Stimulated activated CD4-positive, alpha-beta T cell treated with anti-CD3 and anti-CD28 coated beads, Interleukin-1b, Interleukin-23, amount 100 ng/mL, for 24 hours (primary cell): ENCODE measurements around the gene MAGI3.

Source experiments
- DNase-seq, 4 experiments: peaks; one replicate each; pipeline ENCODE4 v3.0.0-alpha.2; 2020; ENCODE audit warnings: low read depth in 4 of 4, low spot score in 1 of 4

The MAGI3 gene

DNA sequence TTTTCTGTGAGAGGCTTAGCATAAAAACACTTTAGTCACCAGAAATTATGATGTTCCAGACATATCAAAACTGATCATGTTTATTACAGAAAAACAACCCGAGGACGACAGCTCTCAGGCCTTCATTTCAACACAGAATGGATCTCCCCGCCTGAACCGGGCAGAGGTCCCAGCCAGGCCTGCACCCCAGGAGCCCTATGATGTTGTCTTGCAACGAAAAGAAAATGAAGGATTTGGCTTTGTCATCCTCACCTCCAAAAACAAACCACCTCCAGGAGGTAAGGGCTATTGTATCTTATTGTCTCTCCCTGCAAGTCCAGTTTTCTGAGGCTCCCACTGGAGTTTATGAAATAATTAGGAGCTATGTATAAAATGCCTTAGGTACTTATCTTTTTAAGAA, 263.4 kb downstream of the MAGI3 start:
- no peak for DNase-seq

DNA sequence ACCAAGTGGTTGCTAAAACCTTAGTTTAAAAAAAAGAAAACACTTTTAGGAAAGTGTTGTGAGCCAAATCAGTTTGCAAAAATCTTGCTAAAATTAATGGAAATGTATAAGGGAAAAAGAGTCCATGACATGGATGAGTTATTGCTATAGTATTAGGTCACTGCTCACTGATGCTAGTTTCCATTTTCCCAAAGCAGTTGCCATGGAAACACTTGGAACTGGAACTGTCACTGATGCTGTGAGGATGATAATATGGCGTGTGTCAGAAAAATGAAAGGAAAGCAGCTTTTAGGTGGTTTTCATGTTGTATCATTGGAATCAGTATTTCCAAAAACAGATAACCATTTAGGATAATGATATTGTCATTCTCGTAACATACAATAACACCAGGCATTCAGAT, 264.6 kb downstream of the MAGI3 start:
- no peak for DNase-seq

DNA sequence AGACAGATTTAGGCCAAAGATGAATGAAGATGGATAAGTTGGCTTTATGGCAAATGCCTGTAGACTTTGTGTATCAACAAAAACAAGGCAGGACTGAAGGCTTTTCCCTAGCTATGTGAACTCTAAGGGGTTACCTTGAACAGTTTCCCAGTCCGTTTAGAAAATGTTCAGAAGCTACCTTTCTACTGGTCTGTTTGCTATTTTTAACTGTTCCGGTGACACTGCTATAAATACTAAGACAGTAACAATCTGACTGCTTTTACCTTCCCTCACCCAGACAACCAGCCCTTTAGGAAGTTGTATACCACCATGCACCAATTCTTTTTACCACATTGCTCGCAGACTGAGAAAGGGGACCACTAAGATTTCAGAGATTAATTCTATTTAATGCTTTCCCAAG, 266.8 kb downstream of the MAGI3 start:
- DNase-seq = no peak

DNA sequence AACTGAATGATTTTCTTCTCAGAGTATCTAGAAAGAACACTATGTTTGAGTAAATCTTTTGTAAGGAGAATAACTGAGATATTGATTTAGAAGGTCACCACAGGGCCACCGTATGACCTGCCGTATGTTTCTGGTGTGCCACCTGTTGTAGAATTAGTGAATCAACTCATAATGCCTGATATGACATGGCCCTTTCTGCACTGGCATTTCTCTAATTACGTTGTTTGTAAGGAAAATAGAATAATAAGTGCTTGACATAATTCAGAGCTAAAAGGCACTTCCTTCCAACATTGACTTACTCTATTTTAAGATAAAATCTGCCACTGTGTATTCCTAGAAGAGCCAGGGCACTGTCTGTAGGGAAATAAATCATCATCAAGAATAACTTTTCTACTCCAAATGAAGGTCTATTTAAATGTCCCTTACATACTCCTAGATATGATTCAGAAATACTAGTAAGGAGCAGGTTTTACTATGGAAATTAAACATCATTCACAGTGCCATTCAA, 267.3 kb downstream of the MAGI3 start:
- no peak for DNase-seq

DNA sequence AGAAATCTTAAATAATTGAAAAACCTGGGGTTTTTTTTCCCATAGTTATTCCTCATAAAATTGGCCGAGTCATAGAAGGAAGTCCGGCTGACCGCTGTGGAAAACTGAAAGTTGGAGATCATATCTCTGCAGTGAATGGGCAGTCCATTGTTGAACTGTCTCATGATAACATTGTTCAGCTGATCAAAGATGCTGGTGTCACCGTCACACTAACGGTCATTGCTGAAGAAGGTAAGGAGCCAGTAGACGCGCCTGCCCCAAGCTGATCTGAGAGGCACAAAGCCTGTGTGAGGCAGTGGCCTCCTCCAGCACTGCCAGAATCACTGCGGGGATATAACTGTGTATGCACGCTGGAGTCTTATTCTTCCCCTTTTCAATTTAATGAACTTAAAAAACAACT, 268.7 kb downstream of the MAGI3 start:
- no peak for DNase-seq

DNA sequence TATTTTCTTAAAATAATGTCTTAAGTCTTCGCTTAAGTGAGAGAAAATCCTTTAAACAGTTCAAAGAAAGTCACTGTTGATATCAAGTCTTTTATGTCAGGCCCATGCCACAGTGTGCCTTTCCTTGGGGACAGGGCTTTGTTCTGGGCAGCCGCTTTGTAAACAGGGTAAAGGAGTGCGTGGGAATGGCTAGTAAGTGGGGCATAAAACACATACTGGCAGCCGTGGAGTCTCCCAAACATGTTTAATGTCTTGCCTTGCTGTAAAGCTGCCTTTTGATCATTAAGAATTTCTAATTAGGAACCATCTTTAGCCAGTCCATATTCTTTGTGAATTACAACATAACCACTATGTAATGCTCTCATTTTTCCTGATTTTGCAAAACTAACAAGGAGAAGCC, 269.2 kb downstream of the MAGI3 start:
- DNase-seq = no peak

DNA sequence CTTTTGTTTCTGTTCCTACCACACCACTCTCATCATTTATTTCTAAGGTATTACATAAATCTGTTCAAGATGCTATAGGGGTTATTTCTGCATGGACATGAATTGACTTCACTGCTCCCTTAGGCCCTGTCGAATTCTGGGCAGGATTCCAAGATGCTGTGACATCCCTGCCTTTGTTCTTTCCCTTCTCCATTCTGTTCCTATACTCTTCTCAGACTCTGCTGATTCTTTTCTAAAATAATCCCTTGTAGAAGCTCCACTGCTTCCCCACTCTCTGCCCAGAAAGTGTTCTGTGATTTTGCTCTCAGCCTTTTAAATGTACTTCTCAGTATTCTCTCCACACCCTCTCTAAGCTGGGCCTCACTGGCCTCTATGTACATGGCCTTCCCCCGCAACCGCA, 269.8 kb downstream of the MAGI3 start:
- no peak for DNase-seq

DNA sequence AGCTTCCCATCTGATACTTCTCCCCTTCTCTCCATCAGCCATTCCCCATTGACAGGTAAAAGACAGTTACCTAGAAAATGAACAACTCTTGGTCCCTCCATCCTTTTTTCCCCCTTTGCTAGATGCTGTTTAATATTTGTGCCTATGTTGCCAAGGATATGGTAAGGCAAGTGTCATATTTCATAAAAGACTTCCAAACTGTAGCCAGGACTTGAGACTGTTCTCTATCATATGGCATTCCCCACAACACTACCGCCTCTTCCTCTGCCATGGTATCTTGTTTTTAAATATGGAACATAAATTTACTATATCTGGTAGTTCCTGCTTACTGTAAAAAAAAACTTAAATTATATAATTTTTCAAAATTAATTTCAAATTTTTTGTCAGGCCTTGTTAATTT, 271.8 kb downstream of the MAGI3 start:
- no peak for DNase-seq

DNA sequence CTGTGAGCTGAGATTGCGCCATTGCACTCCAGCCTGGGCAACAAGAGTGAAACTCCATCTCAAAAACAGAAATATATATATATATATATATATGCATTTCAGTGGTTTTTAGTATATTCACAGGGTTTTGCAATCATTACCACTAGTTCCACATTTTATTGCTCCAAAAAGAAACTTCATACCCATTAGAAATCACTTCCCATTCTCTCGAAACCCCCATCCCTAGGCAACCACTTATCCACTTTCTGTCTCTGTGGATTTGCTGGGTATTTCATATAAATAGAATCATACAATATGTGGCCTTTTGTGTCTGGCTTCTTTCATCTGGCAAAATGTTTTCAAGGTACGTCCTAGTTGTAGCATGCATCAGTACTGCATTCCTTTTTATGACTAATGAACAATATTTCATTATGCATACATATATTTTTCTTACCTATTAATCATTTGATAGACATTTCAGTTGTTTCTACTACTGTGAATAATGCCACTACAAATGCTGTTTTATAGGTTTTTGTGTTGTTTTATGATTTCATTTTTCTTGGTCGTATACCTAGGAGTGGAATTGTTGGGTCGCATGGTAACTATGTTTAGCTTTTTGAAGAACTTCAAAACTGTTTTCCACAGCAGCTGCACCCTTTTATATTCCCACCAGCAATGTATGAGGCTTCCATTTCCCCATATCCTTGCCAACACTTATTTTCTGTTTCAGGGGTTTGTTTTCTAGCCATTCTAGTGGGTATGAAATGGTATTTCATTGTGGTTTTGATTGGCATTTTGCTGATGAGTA, 273.0 kb downstream of the MAGI3 start:
- no peak for DNase-seq

DNA sequence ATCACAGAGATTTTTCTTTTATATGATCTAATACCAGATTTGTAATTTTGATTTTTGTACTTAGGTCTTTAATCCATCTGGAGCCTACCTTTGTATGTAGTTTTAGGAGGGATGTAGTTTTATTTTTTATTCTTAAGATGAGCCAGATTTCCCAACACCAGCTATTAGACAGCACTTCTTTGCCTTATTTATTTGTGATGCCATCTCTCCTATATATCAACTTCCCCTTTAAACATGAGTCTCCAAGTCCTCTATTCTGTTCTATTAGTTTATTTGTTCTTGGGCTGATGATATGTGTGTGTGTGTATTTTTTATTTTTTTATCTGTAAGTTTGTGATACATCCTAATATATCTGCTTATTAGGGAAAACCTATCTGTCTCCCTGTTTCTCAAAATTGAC, 274.8 kb downstream of the MAGI3 start:
- no peak for DNase-seq

DNA sequence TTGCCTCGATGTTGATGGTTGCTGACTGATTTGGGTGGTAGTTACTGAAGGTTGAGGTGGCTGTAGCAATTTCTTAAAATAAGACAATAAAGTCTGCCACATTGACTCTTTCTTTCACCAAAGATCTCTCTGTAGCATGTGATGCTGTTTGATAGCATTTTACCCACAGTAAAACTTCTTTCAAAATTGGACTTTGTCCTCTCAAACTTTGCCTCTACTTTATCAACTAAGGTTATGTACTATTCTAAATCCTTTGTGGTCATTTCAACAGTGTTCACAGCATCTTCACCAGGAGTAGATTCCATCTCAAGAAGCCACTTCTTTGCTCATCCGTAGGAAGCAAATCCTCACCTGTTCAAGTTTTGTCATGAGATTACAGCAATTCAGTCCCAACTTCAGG, 275.8 kb downstream of the MAGI3 start:
- no peak for DNase-seq

DNA sequence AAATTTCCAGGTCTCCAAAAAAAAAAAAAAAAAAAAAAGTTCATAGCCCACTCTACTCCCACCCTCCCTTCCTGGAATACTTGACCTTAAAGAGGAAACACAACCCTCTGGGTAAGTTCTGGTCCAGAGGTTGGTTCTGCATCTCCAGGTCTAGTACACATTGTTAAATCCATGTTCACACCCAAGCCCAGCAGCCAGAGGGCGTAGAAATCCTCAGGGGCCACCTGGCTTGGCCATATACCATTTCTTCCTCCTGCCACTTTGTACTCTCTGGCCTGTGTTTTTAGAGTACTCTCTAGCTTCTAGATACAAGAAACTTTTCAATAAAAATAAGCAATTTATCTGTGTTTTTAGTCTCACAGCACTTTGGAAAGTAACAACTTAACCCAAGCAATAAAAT, 279.7 kb downstream of the MAGI3 start:
- DNase-seq = no peak

DNA sequence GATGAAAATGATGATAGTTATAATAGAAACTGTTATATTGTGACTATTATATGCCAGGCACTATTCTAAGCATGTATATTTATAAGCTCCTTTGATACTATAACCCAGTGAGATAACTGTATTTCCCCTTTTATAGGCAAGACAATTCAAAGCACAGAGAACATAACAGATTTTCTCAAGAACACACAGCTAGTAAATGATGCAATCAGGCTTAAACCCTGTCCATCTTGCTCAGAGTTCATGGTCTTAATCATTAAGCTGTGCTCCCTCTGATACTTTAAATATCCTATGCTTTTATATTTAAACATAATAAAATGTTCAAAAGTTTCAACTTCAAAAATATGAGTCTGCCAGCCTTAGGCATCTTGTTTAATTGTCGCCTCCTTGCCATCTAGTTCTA, 280.3 kb downstream of the MAGI3 start:
- DNase-seq = no peak

DNA sequence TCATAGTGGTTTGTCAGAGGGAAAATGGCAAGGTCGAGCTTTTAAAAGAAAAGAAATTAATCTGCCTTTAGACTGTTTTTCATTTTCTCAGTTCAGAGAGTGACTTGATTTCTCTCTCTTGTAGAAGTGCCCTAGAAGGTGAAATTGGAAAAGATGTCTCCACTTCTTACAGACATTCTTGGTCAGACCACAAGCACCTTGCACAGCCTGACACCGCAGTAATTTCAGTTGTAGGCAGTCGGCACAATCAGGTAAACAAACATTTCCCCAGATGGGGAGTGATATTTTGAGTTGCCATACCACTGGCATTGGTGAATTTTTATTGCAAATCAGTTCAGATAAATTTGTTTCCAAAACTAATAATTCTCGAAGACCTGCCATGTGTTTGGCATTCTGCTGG, 282.2 kb downstream of the MAGI3 start:
- DNase-seq = no peak

DNA sequence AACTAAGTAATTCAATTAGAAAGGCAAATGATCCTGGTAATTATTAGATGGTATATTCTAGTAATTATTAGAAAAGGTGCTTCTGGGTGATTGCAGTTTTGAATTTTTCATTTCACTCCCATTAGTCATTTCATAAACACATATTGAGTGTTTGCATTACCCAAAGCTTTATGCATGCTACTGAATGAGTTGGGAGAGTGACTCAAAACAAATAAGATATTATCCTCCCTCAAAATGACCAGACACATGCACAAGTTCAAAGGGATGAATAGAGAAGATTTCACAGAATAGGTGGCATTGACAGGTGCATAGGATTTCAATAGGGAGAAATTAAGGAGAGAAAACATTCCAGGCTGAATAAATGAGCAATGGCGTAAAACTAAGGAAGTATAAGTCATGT, 284.3 kb downstream of the MAGI3 start:
- no peak for DNase-seq

DNA sequence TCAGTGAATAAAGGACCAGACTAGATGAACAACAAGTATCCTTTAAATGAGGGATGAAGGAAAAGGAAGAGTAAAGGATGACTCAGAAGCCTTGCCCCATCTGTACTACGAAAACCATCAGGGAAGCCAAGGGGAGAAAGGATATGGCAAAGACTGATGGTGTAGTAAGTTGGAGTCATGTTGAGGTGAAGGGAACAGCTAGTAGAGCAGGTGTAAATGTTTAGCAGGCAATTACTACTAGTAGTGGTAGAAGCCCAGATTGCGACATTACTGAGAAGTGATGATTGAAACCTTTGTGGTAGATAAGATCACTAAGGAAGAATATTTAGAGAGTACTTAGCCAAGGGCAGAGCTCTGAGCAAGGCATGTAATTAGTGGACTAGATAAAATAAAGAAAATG, 285.0 kb downstream of the MAGI3 start:
- DNase-seq = no peak

DNA sequence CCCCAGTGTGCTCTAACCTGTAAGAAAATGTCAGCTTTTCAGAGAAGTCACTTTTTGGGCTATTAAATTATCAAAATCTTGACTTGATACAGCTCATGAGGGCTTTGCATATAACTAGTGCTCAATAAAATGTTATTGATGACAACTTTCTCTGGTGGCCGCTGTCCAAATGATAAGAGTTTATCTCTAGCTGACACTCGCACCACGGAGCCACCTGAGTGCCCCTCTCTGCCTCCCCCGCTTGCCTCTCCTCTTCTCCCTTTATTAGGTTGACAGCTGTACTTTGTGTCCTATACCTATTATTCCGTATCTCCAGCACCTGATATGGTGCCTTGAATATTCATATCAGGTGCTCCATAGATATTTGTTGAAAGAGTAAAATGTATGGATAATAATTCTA, 286.2 kb downstream of the MAGI3 start:
- no peak for DNase-seq

DNA sequence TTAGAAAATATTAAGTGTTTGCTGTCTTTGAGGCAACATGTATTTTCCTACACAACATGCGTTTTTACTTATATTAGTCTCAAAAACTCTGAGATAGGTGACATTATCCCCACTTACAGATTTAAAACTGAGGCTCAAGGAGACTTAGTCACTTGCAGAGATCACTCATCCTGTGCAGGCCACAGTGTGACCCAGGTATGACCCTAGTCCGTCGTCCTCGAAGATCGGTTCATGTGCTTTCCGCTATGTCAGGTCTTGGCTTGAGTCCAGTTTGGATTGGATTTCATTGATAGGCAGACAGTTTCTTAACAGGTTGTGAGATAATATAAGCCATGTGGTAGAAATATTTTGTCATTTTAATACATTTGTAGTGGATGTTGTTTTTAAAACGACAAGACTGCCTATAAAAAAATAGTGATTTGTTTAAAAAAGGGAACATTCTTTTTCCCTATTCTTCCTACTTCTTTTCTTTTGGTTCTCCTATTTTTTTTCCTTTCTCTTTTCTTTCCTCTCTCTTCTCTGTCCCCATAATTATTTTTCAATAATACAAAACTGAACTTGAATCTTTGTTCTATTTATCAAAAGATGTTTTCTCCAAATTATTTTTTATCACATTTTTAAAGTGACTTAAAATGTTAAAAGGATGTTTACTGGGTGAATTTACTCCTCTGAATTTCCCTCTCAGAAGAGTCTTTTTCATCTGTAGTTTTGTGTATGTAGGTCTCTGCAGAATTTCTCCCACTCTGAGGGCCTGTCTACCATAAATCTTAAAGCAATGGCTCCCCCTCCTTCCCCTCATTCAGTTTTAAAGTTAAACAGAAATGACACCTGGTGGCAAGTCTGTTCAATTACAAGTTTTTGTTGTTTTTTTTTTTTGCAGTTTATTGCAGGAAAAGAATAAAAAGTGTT, 287.2 kb downstream of the MAGI3 start:
- DNase-seq = no peak

DNA sequence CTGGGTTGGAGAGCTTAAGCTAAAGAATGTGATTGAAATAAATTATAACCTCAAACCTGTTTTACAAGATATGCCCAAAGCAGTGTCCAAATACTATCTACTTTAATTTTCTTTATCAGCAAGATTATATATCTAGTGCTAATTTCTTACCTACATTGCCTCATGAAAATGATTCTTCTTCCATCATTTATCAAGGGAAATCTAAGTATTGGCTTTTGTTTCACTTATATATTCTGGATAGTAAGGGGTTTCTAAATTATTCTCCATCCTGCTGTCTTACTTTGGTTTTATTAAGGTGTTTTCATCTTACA, 287.8 kb downstream of the MAGI3 start:
- no peak for DNase-seq

DNA sequence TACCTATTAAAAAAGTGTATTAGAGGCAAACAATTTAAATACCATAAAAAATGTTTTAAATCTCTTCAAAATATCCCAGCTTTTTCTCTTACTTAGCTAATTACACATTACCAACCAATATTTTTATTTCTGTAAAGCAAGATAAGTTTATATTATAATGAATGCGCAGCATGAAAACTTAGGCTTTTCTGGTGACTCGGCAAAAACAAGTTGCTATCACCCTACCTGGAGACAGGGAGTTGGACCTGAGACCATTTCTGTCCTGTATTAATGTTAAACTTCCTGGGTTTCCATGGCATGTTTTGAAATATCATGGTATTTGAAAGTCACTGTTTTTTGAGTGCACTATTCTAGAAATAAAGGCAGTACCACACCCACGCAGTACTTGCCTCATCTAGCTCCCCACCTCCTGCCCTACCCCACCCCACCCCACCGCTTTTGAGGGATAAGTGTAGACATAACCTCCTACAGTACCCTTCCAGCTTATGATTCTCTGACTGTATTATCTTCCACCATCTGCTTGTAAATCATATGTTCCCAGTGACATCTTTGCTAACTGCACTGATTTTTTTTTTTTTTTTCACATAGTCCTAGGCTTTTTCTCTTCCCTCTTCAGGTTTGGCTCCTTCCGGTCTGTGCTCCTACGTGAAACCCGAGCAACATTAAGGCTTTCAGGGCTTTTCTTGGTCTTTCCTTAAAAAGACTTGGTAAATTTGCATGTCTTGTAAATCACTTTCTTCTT, 291.5 kb downstream of the MAGI3 start:
- DNase-seq = no peak

DNA sequence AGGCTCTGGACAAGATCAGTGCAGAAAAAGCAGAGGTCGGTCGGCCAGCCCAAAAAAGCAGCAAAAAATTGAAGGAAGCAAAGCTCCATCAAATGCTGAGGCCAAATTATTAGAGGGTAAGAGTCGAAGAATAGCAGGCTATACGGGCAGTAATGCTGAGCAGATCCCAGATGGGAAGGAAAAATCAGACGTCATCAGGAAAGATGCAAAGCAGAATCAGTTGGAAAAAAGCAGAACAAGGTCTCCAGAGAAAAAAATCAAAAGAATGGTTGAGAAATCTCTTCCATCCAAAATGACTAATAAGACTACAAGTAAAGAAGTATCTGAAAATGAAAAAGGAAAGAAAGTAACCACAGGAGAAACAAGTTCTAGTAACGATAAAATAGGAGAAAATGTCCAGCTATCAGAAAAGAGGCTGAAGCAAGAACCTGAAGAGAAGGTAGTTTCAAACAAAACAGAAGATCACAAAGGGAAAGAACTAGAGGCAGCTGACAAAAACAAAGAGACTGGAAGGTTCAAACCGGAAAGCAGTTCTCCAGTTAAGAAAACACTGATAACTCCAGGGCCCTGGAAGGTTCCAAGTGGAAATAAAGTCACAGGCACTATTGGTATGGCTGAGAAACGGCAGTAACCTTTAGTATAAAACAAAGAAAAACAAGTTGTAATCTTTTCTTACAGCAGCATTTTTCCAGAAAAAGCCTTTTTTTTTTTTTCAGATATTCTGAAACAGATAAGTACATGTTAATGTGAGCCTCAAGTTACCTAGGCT, 293.3 kb downstream of the MAGI3 start:
- DNase-seq = no peak
